GM12891 (cell line): Measurements from ENCODE around the gene DENND4A. TPM values are rescaled to one million over a fixed set of nuclear protein-coding genes. Genes with fewer than 3 reads are reported as not detected.

Experiments
- DNase-seq: peaks from one replicate; pipeline ENCODE4 v3.0.0; 2011; ENCODE audit warnings: low spot score; ENCODE audit not compliant: insufficient read length
- FAIRE-seq: peaks from 2 replicates; lab custom pipeline; 2011; peaks lifted over from hg19 to GRCh38; lab: Jason Lieb, UNC
- PAX5 ChIP-seq: IDR thresholded peaks from 2 replicates; pipeline ENCODE4 v1.6.1; 2011; ENCODE audit warnings: low read length, moderate library complexity, mild to moderate bottlenecking; ENCODE audit not compliant: insufficient read depth, severe bottlenecking
- POLR2A ChIP-seq: IDR thresholded peaks from 2 replicates; pipeline ENCODE4 v1.6.1; 2011; ENCODE audit warnings: low read depth, low read length, control low read depth
- POLR2AphosphoS5 ChIP-seq: IDR thresholded peaks from 2 replicates; pipeline ENCODE4 v1.6.1; 2011; ENCODE audit warnings: low read depth, low read length, control low read depth
- POU2F2 ChIP-seq: IDR thresholded peaks from 2 replicates; pipeline ENCODE4 v1.6.1; 2011; ENCODE audit warnings: low read depth, mild to moderate bottlenecking, control low read depth, low read length, moderate library complexity
- SPI1 ChIP-seq: IDR thresholded peaks from 2 replicates; pipeline ENCODE4 v1.6.1; 2011; ENCODE audit warnings: low read depth, low read length, control low read depth
- TAF1 ChIP-seq: IDR thresholded peaks from 2 replicates; pipeline ENCODE4 v1.6.1; 2011; ENCODE audit warnings: low read depth, low read length, control low read depth
- polyA plus RNA-seq: library from polyadenylated mRNA; unstranded; fragments of >200 nt; gene quantifications from one replicate; pipeline ENCODE4 v1.2.1, GENCODE V29; 2012; ENCODE audit warnings: low read depth, missing spikeins, inconsistent platforms; ENCODE audit not compliant: missing spikeins

The DENND4A gene
- polyA plus RNA-seq, result 17.3 TPM

GRCh38 chr15:65792138-65792987, at the start of gene DENND4A:
DENND4A (minus strand) TSS chr15:65792293; CDS start chr15:65756450, 35,843 bp downstream.
- FAIRE-seq, result peak; percentile 97
- TF ChIP-seq POLR2A, result peak; percentile 77
- TF ChIP-seq TAF1, result no peak
- peak; percentile 70; the same call in 1 of the 2 replicates for TF ChIP-seq POLR2AphosphoS5
- TF ChIP-seq PAX5, result peak; percentile 68
- peak; percentile 72 for DNase-seq

- no peak for TF ChIP-seq TAF1
- TF ChIP-seq POU2F2, result no peak
- TF ChIP-seq SPI1, result no peak
- no peak for TF ChIP-seq POLR2AphosphoS5
- no peak for TF ChIP-seq PAX5
- TF ChIP-seq POLR2A, result no peak
- FAIRE-seq (no peak), DNase-seq (no peak)
Measured at GRCh38 chr15:65841121-65841930, 49.2 kb upstream of the DENND4A start.

- no peak for DNase-seq
- no peak for FAIRE-seq
- TF ChIP-seq PAX5 (no peak), POLR2AphosphoS5 (no peak), POLR2A (no peak), SPI1 (no peak), POU2F2 (no peak), TAF1 (no peak)
Measured at GRCh38 chr15:65839985-65840384, 47.9 kb upstream of the DENND4A start.

- TF ChIP-seq PAX5 (no peak), SPI1 (no peak), POLR2AphosphoS5 (no peak), TAF1 (no peak)
- no peak for FAIRE-seq
- no peak for DNase-seq
Measured at GRCh38 chr15:65839354-65839901, 47.3 kb upstream of the DENND4A start.

- TF ChIP-seq PAX5, result no peak
- TF ChIP-seq POLR2A, result no peak
- TF ChIP-seq POLR2AphosphoS5, result no peak
- TF ChIP-seq SPI1, result peak; percentile 42; the same call in 1 of the 2 replicates
- no peak for DNase-seq
- no peak for FAIRE-seq
Measured at GRCh38 chr15:65837301-65838294, 45.5 kb upstream of the DENND4A start.

- DNase-seq (no peak), FAIRE-seq (no peak)
- TF ChIP-seq POU2F2 (no peak), SPI1 (no peak), PAX5 (no peak), POLR2A (no peak), POLR2AphosphoS5 (no peak), TAF1 (no peak)
Measured at GRCh38 chr15:65836665-65837064, 44.6 kb upstream of the DENND4A start.

GRCh38 chr15:65835447-65835846, 43.4 kb upstream of the DENND4A start:
- no peak for DNase-seq
- no peak for FAIRE-seq
- TF ChIP-seq POLR2AphosphoS5 (no peak), TAF1 (no peak), POLR2A (no peak)

- FAIRE-seq, result no peak
- no peak for DNase-seq
- TF ChIP-seq POU2F2, result no peak
Measured at GRCh38 chr15:65834603-65835282, 42.6 kb upstream of the DENND4A start.

GRCh38 chr15:65833501-65834205, 41.6 kb upstream of the DENND4A start:
- peak; percentile 54 for FAIRE-seq
- no peak for DNase-seq
- TF ChIP-seq SPI1 (no peak), POLR2AphosphoS5 (no peak), TAF1 (no peak), POLR2A (no peak), PAX5 (no peak), POU2F2 (no peak)
